Endodermal cell (in vitro differentiated cells): ENCODE results near the gene GPRASP1. TPM values are rescaled to one million over a fixed set of nuclear protein-coding genes. Genes with fewer than 3 reads are reported as not detected.

Experiments used
- DNase-seq: peaks from one replicate; pipeline ENCODE4 v3.0.0-alpha.2; 2017
- H3K27ac ChIP-seq: 2 replicates; pipeline ENCODE4 v1.5.1; 2013; ENCODE audit warnings: mild to moderate bottlenecking, low read depth, low read length, moderate library complexity
- H3K27me3 ChIP-seq: 2 replicates; pipeline ENCODE4 v1.6.1; 2013; ENCODE audit warnings: mild to moderate bottlenecking, low read length, moderate library complexity; ENCODE audit not compliant: insufficient read depth, control insufficient read depth, poor library complexity, severe bottlenecking
- H3K36me3 ChIP-seq: 2 replicates; pipeline ENCODE4 v1.7.0; 2013; ENCODE audit warnings: mild to moderate bottlenecking, low read length, moderate library complexity; ENCODE audit not compliant: control insufficient read depth, insufficient read depth
- H3K4me1 ChIP-seq: one replicate; pipeline ENCODE4 v1.7.0; 2013; ENCODE audit warnings: low read length; ENCODE audit not compliant: control insufficient read depth, insufficient read depth
- H3K4me3 ChIP-seq: 2 replicates; pipeline ENCODE4 v1.5.1; 2013; ENCODE audit warnings: mild to moderate bottlenecking, low read length, moderate library complexity
- H3K9ac ChIP-seq: 2 replicates; pipeline ENCODE4 v1.6.1; 2013; ENCODE audit warnings: mild to moderate bottlenecking, low read length, moderate library complexity; ENCODE audit not compliant: poor library complexity, severe bottlenecking; ENCODE audit errors: extremely low read depth
- H3K9me3 ChIP-seq: 2 replicates; pipeline ENCODE4 v1.6.1; 2013; ENCODE audit warnings: mild to moderate bottlenecking, low read length, moderate library complexity; ENCODE audit not compliant: control insufficient read depth
- H3K27ac Mint-ChIP-seq: 2 replicates; pipeline ENCODE4 v1.8.0; 2020; ENCODE audit warnings: mixed read lengths
- H3K27me3 Mint-ChIP-seq: 2 replicates; pipeline ENCODE4 v1.8.0; 2021; ENCODE audit warnings: mild to moderate bottlenecking, mixed read lengths; ENCODE audit not compliant: insufficient read depth
- H3K36me3 Mint-ChIP-seq: 2 replicates; pipeline ENCODE4 v1.8.0; 2020; ENCODE audit warnings: low read depth, mixed read lengths
- H3K4me1 Mint-ChIP-seq: 2 replicates; pipeline ENCODE4 v1.8.0; 2020; ENCODE audit warnings: mixed read lengths
- H3K4me3 Mint-ChIP-seq: 2 replicates; pipeline ENCODE4 v1.8.0; 2020; ENCODE audit warnings: mild to moderate bottlenecking, moderate library complexity, mixed read lengths
- H3K9me3 Mint-ChIP-seq: 2 replicates; pipeline ENCODE4 v1.8.0; 2020; ENCODE audit warnings: mild to moderate bottlenecking, mixed read lengths
- WGBS, 2 experiments: methylation state at CpG; one replicate each; pipeline versions ENCODE4 v1.1.5 to v1.1.7; 2013; ENCODE audit warnings: missing lambda C conversion rate in 2 of 2, mixed read lengths in 1 of 2; ENCODE audit not compliant: insufficient coverage in 1 of 2, insufficient read length in 1 of 2; 5-methylcytosine and 5-hydroxymethylcytosine counted together
- total RNA-seq, 2 donors: library from RNA; stranded (reverse); fragmentation: NEBNext Ultra II Directional in 1 of 2; extraction: Animal tissue kit (Norgen Biotek cat#: 25700) in 1 of 2; gene quantifications; 2 replicates in 1 of 2; 3 replicates in 1 of 2; pipeline ENCODE4 v1.2.1, GENCODE V29; 2021
- TF ChIP-seq, protein P1 (sequence below): fragments of 200-600 bp; sonication (generic); conservative IDR thresholded peaks from 2 replicates; pipeline ENCODE4 v1.5.0; 2021; ENCODE audit warnings: antibody characterized with exemption, mild to moderate bottlenecking

The GPRASP1 gene
- total RNA-seq, 2 donors from 2014 or later = 2.9 to 3.7 TPM

DNA sequence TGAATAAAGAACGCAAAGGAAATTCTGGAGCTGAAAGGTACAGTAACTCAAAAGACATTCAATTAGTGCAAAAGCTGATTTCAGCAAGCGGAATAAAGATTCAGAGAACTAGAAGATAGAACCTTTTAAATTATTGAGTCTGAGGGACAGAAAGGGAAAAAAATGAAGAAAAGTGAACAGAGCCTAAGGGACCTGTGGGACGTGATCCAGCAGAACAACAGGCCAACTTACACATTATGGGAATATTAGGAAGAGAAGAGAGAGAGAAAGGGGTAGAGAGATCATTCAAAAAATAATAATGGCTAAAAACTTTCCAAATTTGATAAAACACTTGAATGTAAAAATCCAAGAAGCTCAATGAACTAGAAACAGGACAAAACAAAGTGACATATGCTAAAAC is 43.5 kb downstream of the GPRASP1 start:
- peaks cover 71% of the 10 kb centered on the region for H3K9me3 Mint-ChIP-seq
- peaks cover 1% of the 10 kb centered on the region for H3K36me3 Mint-ChIP-seq
- TF ChIP-seq, protein P1, sequence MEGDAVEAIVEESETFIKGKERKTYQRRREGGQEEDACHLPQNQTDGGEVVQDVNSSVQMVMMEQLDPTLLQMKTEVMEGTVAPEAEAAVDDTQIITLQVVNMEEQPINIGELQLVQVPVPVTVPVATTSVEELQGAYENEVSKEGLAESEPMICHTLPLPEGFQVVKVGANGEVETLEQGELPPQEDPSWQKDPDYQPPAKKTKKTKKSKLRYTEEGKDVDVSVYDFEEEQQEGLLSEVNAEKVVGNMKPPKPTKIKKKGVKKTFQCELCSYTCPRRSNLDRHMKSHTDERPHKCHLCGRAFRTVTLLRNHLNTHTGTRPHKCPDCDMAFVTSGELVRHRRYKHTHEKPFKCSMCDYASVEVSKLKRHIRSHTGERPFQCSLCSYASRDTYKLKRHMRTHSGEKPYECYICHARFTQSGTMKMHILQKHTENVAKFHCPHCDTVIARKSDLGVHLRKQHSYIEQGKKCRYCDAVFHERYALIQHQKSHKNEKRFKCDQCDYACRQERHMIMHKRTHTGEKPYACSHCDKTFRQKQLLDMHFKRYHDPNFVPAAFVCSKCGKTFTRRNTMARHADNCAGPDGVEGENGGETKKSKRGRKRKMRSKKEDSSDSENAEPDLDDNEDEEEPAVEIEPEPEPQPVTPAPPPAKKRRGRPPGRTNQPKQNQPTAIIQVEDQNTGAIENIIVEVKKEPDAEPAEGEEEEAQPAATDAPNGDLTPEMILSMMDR = no peak
- Histone ChIP-seq H3K9ac (no peak overlapping the region), H3K36me3 (no peaks in the 10 kb centered on the region), H3K27me3 (no peaks in the 10 kb centered on the region), H3K27ac (no peak overlapping the region), H3K9me3 (no peaks in the 10 kb centered on the region), H3K4me1 (no peaks in the 10 kb centered on the region), H3K4me3 (no peak overlapping the region)
- DNase-seq = no peak
- no peak overlapping the region for H3K27ac Mint-ChIP-seq
- H3K4me1 Mint-ChIP-seq = no peaks in the 10 kb centered on the region
- H3K4me3 Mint-ChIP-seq = no peak overlapping the region
- 93 to 100% methylated on average over 1 to 3 of the region's 3 CpGs for WGBS, 2 experiments
- H3K27me3 Mint-ChIP-seq = no peaks in the 10 kb centered on the region

DNA sequence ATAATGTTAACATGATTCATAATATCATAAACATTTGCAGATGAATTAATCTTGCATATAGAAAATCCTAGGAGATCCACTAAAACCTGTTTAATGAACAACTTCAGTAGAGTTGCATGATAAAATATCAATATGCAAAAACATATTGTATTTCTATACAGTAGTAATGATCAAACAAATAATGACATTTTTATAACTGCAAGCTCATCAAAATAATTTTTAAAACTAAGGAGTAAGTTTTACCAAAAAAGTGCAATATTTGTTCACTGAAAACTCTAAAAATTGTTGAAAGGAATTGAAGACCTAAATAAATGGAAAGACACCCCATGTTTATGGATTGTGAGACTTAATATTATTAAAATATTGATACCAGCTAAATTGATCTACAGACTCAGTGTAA is 45.0 kb downstream of the GPRASP1 start:
- no peaks in the 10 kb centered on the region for H3K9me3 ChIP-seq
- no peaks in the 10 kb centered on the region for H3K36me3 Mint-ChIP-seq
- H3K4me3 ChIP-seq = no peak overlapping the region
- no peak overlapping the region for H3K9ac ChIP-seq
- H3K27me3 Mint-ChIP-seq = no peaks in the 10 kb centered on the region
- H3K4me1 ChIP-seq = no peaks in the 10 kb centered on the region
- H3K36me3 ChIP-seq = no peaks in the 10 kb centered on the region
- H3K27ac Mint-ChIP-seq = no peak overlapping the region
- DNase-seq = no peak
- peaks cover 62% of the 10 kb centered on the region for H3K9me3 Mint-ChIP-seq
- H3K4me3 Mint-ChIP-seq = no peak overlapping the region
- no peaks in the 10 kb centered on the region for H3K27me3 ChIP-seq
- H3K4me1 Mint-ChIP-seq = no peaks in the 10 kb centered on the region
- H3K27ac ChIP-seq = no peak overlapping the region
- TF ChIP-seq, protein P1 = no peak

DNA sequence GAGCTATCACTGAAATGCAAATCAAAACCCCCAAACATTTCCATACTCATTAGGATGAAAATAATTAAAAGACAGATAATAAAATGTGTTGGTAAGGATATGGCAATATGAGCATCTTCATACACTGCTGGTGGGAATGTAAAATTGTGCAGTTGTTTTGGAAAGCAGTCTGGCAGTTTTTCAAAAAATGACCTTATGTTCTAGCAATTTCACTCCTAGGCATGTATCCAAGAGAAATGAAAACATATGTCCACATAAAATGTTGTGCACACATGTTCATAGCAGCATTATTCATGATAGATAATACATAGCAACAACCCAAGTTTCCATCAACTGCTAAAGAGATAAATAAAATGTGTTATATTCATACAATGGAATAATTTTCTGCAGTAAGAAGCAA is 46.2 kb downstream of the GPRASP1 start:
- Histone ChIP-seq H3K9me3 (no peaks in the 10 kb centered on the region), H3K4me3 (no peak overlapping the region), H3K27me3 (no peaks in the 10 kb centered on the region), H3K9ac (no peak overlapping the region), H3K36me3 (no peaks in the 10 kb centered on the region), H3K4me1 (no peaks in the 10 kb centered on the region), H3K27ac (no peak overlapping the region)
- no peaks in the 10 kb centered on the region for H3K27me3 Mint-ChIP-seq
- no peaks in the 10 kb centered on the region for H3K4me1 Mint-ChIP-seq
- no peak for DNase-seq
- no peaks in the 10 kb centered on the region for H3K36me3 Mint-ChIP-seq
- H3K9me3 Mint-ChIP-seq = peaks cover 57% of the 10 kb centered on the region
- TF ChIP-seq, protein P1 = no peak
- H3K4me3 Mint-ChIP-seq = no peak overlapping the region
- H3K27ac Mint-ChIP-seq = no peak overlapping the region

Other genes with a start within 250 kb of the GPRASP1 start
- gene NXF2B, start 211.5 kb upstream of the GPRASP1 start, total RNA-seq = 1 to 10 TPM; 1.3 to 1.6 TPM
- 1 to 10 TPM; 1.6 to 3.0 TPM for gene TCP11X2, start 179.7 kb upstream of the GPRASP1 start, total RNA-seq
- gene TMSB15A, start 134.7 kb upstream of the GPRASP1 start, total RNA-seq = 10 to 100 TPM; 30.6 to 88.4 TPM
- 10 to 100 TPM; 14.2 to 15.9 TPM for gene ARMCX5, start 52.0 kb upstream of the GPRASP1 start, total RNA-seq
- 10 to 100 TPM; 12.9 to 20.8 TPM for gene GPRASP2, start 61.0 kb downstream of the GPRASP1 start, total RNA-seq
- gene GPRASP3, start 69.3 kb downstream of the GPRASP1 start, total RNA-seq = 10 to 100 TPM in 1 of 2 donors, 1 to 10 TPM in 1; 7.4 to 16.4 TPM